GM19043 (cell line): ENCODE results near the gene APRT.
"Not testable (repeated sequence)": the region's sequence is repeated elsewhere in the genome, so short reads cannot be mapped to it uniquely, and the experiment has no call there.

ENCODE experiments used
- ATAC-seq: cut with Tn5 transposase; IDR thresholded peaks from one replicate; pipeline ENCODE4 v1.9.1; 2021; ENCODE audit warnings: low read depth; ENCODE audit not compliant: unreplicated experiment

The APRT gene

GRCh38 chr16:88790312-88791211 is 21.2 kb downstream of the APRT start:
- no peak for ATAC-seq

GRCh38 chr16:88789594-88789993 is 22.1 kb downstream of the APRT start:
- no peak for ATAC-seq

- ATAC-seq, result not testable (repeated sequence)
Measured at GRCh38 chr16:88788749-88789148, 23.0 kb downstream of the APRT start.

- no peak for ATAC-seq
Measured at GRCh38 chr16:88787579-88788314, 24.0 kb downstream of the APRT start.

GRCh38 chr16:88785106-88785924 is 26.4 kb downstream of the APRT start, which contains the start of gene PIEZO1:
TSS of gene PIEZO1 (minus strand) at chr16:88785220. CDS start at chr16:88784964, 256 bp downstream.
- ATAC-seq, result no peak

- ATAC-seq, result no peak
Measured at GRCh38 chr16:88784856-88785105, 26.9 kb downstream of the APRT start.

- no peak for ATAC-seq
Measured at GRCh38 chr16:88784074-88784855, 27.5 kb downstream of the APRT start.

- no peak for ATAC-seq
Measured at GRCh38 chr16:88783391-88784073, 28.2 kb downstream of the APRT start.

- ATAC-seq, result no peak
Measured at GRCh38 chr16:88782454-88783390, 29.0 kb downstream of the APRT start.

- no peak for ATAC-seq
Measured at GRCh38 chr16:88781140-88782077, 30.3 kb downstream of the APRT start.

- no peak for ATAC-seq
Measured at GRCh38 chr16:88780142-88781062, 31.3 kb downstream of the APRT start.

GRCh38 chr16:88779406-88780141 is 32.2 kb downstream of the APRT start:
- no peak for ATAC-seq

- no peak for ATAC-seq
Measured at GRCh38 chr16:88778541-88779065, 33.1 kb downstream of the APRT start.

- ATAC-seq, result no peak
Measured at GRCh38 chr16:88778271-88778525, 33.5 kb downstream of the APRT start.

GRCh38 chr16:88777471-88778270 is 34.1 kb downstream of the APRT start:
- ATAC-seq, result no peak
